Endothelial cell of umbilical vein (primary cell): ENCODE data around the gene ADGRD1. TPM values are rescaled to one million over a fixed set of nuclear protein-coding genes. Genes with fewer than 3 reads are reported as not detected.

ENCODE experiments used
- BruUV-seq: library from RNA; stranded (reverse); fragments of 400-500 nt; replicated peaks from 2 replicates; lab custom pipeline; 2021; lab: Mats Ljungman, UMichigan
- CTCF ChIA-PET: fragments of 300-600, 350-600 bp; sonication (Branson Sonifier 250); formaldehyde crosslinking; loops from one replicate; lab custom pipeline; 2021; ENCODE audit warnings: antibody characterized with exemption, inconsistent platforms; lab: Charles Lee
- POLR2A ChIA-PET: fragments of 300-600, 350-600 bp; sonication (Branson Sonifier 250); formaldehyde crosslinking; loops from one replicate; lab custom pipeline; 2021; ENCODE audit warnings: antibody characterized with exemption, inconsistent platforms; lab: Charles Lee
- DNase-seq: peaks from one replicate; pipeline ENCODE4 v3.0.0-alpha.2; 2011; ENCODE audit warnings: low read depth, low spot score
- FAIRE-seq: peaks from 2 replicates; lab custom pipeline; 2011; peaks lifted over from hg19 to GRCh38; lab: Jason Lieb, UNC
- H2AFZ ChIP-seq: 2 replicates; pipeline ENCODE4 v1.6.0; 2012; ENCODE audit warnings: low read depth, low read length, control low read depth, inconsistent platforms
- H3K27ac ChIP-seq: 2 replicates; pipeline ENCODE4 v1.5.1; 2011; ENCODE audit warnings: low read depth, mild to moderate bottlenecking, control low read depth, low read length, moderate library complexity; ENCODE audit not compliant: insufficient read depth
- H3K27me3 ChIP-seq, 2 experiments: 2 replicates each; pipeline versions ENCODE4 v1.6.0 to v1.6.1; 2011; ENCODE audit warnings: low read length in 2 of 2, mixed read lengths in 1 of 2; ENCODE audit not compliant: control insufficient read depth in 2 of 2, insufficient read depth in 2 of 2
- H3K36me3 ChIP-seq, 2 experiments: 2 replicates in 1 of 2; 3 replicates in 1 of 2; pipeline ENCODE4 v1.5.1; 2011; ENCODE audit warnings: low read length in 2 of 2, mild to moderate bottlenecking in 1 of 2, moderate library complexity in 1 of 2; ENCODE audit not compliant: control insufficient read depth in 2 of 2, insufficient read depth in 2 of 2; ENCODE audit errors: extremely low read depth in 1 of 2
- H3K4me1 ChIP-seq: 3 replicates; pipeline ENCODE4 v1.5.1; 2011; ENCODE audit warnings: mild to moderate bottlenecking, low read length; ENCODE audit not compliant: control insufficient read depth, insufficient read depth; ENCODE audit errors: extremely low read depth
- H3K4me2 ChIP-seq: 2 replicates; pipeline ENCODE4 v1.6.1; 2011; ENCODE audit warnings: low read length, control low read depth, mixed read lengths; ENCODE audit not compliant: insufficient read depth
- H3K4me3 ChIP-seq, 3 experiments: fragments of 200-600 bp in 1 of 3; sonication (generic), shearing (Covaris generic) in 1 of 3; replicated peaks in 1 of 3; 2 replicates each; pipeline ENCODE4 v1.5.1; 2011 to 2016; ENCODE audit warnings: control low read depth in 3 of 3, low read length in 3 of 3, mild to moderate bottlenecking in 2 of 3, inconsistent platforms in 1 of 3, low read depth in 1 of 3, moderate library complexity in 1 of 3; ENCODE audit not compliant: insufficient read depth in 1 of 3
- H3K79me2 ChIP-seq: 2 replicates; pipeline ENCODE4 v1.6.0; 2012; ENCODE audit warnings: low read length, inconsistent platforms; ENCODE audit not compliant: control insufficient read depth, insufficient read depth
- H3K9ac ChIP-seq: replicated peaks from 2 replicates; pipeline ENCODE3; 2011; ENCODE audit warnings: low read length, control low read depth; ENCODE audit not compliant: insufficient read depth; ENCODE audit errors: extremely low read depth
- H3K9me1 ChIP-seq: replicated peaks from 3 replicates; pipeline ENCODE4 v1.6.0; 2011; ENCODE audit warnings: mild to moderate bottlenecking, low read length; ENCODE audit not compliant: control insufficient read depth, insufficient read depth; ENCODE audit errors: extremely low read depth
- H3K9me3 ChIP-seq: replicated peaks from 2 replicates; pipeline ENCODE4 v1.5.1; 2012; ENCODE audit warnings: low read length, inconsistent platforms; ENCODE audit not compliant: control insufficient read depth, insufficient read depth
- H4K20me1 ChIP-seq: replicated peaks from 2 replicates; pipeline ENCODE3; 2011; ENCODE audit warnings: mild to moderate bottlenecking, low read length; ENCODE audit not compliant: control insufficient read depth, insufficient read depth; ENCODE audit errors: extremely low read depth
- CTCF ChIP-seq, 2 donors: IDR thresholded peaks; 1 replicate in 1 of 2; 2 replicates in 1 of 2; pipeline ENCODE4 v1.5.1; 2011; ENCODE audit warnings: low read length in 2 of 2, mild to moderate bottlenecking in 2 of 2, moderate library complexity in 2 of 2, control low read depth in 1 of 2, inconsistent platforms in 1 of 2, low read depth in 1 of 2; ENCODE audit not compliant: insufficient read depth in 1 of 2; ENCODE audit errors: extremely low read depth in 1 of 2
- EZH2 ChIP-seq: IDR thresholded peaks from 2 replicates; pipeline ENCODE4 v1.6.1; 2012; ENCODE audit warnings: borderline replicate concordance, low read depth, mild to moderate bottlenecking, moderate library complexity, low read length, inconsistent platforms; ENCODE audit not compliant: severe bottlenecking
- FOS ChIP-seq: IDR thresholded peaks from 2 replicates; pipeline ENCODE4 v1.6.1; 2011; ENCODE audit warnings: mild to moderate bottlenecking, low read length, moderate library complexity, borderline replicate concordance; ENCODE audit not compliant: insufficient read depth
- GATA2 ChIP-seq: IDR thresholded peaks from 2 replicates; pipeline ENCODE4 v1.7.0; 2011; ENCODE audit warnings: low read depth, mild to moderate bottlenecking, moderate library complexity, mixed read lengths, low read length; ENCODE audit not compliant: insufficient read length, insufficient read depth
- JUN ChIP-seq: IDR thresholded peaks from 2 replicates; pipeline ENCODE4 v1.6.1; 2011; ENCODE audit warnings: borderline replicate concordance, low read depth; ENCODE audit not compliant: insufficient read length, insufficient read depth
- MYC ChIP-seq: IDR thresholded peaks from one replicate; pipeline ENCODE4 v1.6.1; 2011; ENCODE audit warnings: mild to moderate bottlenecking, low read depth, low read length
- POLR2A ChIP-seq: IDR thresholded peaks from 2 replicates; pipeline ENCODE4 v1.6.1; 2012; ENCODE audit warnings: low read depth, mild to moderate bottlenecking, control low read depth, low read length
- POLR2AphosphoS5 ChIP-seq: IDR thresholded peaks from 2 replicates; pipeline ENCODE4 v1.6.1; 2012; ENCODE audit warnings: low read depth, mild to moderate bottlenecking, control low read depth, low read length, moderate library complexity; ENCODE audit not compliant: insufficient read depth
- dilution Hi-C: fragments of 300-500 bp; cut with MboI; formaldehyde crosslinking; loops from one replicate; pipeline ENCODE4 v1.15.0; 2019; ENCODE audit warnings: low sequenced_read_pairs; ENCODE audit not compliant: extremely low pct_ligation_motif_present
- intact Hi-C: fragments of 100-400 bp; cut with micrococcal nuclease; formaldehyde crosslinking; loops from one replicate; pipeline ENCODE4 v1.10.0; 2022
- polyA plus RNA-seq, 4 experiments: library from polyadenylated mRNA; depleted of rRNA in 3 of 4; stranded (reverse) in 3 of 4; unstranded in 1 of 4; fragments of >200 nt; gene quantifications; 2 replicates each; pipeline versions ENCODE4 v1.2.1 to v1.2.3, GENCODE V29; 2011 to 2012; ENCODE audit warnings: missing spikeins in 1 of 4
- total RNA-seq: library from RNA; stranded (reverse); gene quantifications from 2 replicates; pipeline ENCODE4 v1.2.3, GENCODE V29; 2021
- TF ChIP-seq, protein P1 (sequence below): IDR thresholded peaks from 2 replicates; pipeline ENCODE4 v1.6.1; 2011; ENCODE audit not compliant: insufficient read depth, insufficient read length

ADGRD1 gene
- total and polyA plus RNA-seq, 2 donors (not counting 3 experiments of a cell fraction or from before 2014, with no cell fraction given) = 0.07 TPM; not detected in 1

- TF ChIP-seq CTCF (IDR thresholded peaks at IDR 0.05; ENCODE audit: extremely low read depth in 1 of 2, insufficient read depth in 1 of 2, low read depth in 1 of 2, low read length in 2 of 2) (no peak), POLR2A (no peak), EZH2 (no peak), GATA2 (no peak), FOS (no peak), POLR2AphosphoS5 (no peak), MYC (no peak), JUN (no peak)
- TF ChIP-seq, protein P1, sequence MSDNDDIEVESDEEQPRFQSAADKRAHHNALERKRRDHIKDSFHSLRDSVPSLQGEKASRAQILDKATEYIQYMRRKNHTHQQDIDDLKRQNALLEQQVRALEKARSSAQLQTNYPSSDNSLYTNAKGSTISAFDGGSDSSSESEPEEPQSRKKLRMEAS = no peak
- no peaks in the 10 kb centered on the region for H3K36me3 ChIP-seq
- H3K4me3 ChIP-seq = no peak overlapping the region
- H2AFZ ChIP-seq = no peak overlapping the region
- no peaks in the 10 kb centered on the region for H4K20me1 ChIP-seq
- H3K9me3 ChIP-seq = no peaks in the 10 kb centered on the region
- no TSS peak for BruUV-seq
- no peak for DNase-seq
- H3K9ac ChIP-seq = no peak overlapping the region
- H3K27ac ChIP-seq = no peak overlapping the region
- no peaks in the 10 kb centered on the region for H3K79me2 ChIP-seq
- H3K9me1 ChIP-seq = no peaks in the 10 kb centered on the region
- no peak overlapping the region for H3K4me2 ChIP-seq
- dilution Hi-C loops (no loop called here), intact Hi-C loops (no loop called here)
- H3K27me3 ChIP-seq = no peaks in the 10 kb centered on the region
- H3K4me1 ChIP-seq = no peaks in the 10 kb centered on the region
- ChIA-PET POLR2A (no interaction called here), CTCF (no interaction called here)
- FAIRE-seq = no peak
These were observed 122.6 kb downstream of the ADGRD1 start for GRCh38 chr12:131076296-131076695.
